ENCODE data around the gene SPNS2. TPM values are rescaled to one million over a fixed set of nuclear protein-coding genes. Genes with fewer than 3 reads are reported as not detected.

SPNS2 gene
- total RNA-seq, 1 experiment from 2014 or later = 33.8 TPM

DNA sequence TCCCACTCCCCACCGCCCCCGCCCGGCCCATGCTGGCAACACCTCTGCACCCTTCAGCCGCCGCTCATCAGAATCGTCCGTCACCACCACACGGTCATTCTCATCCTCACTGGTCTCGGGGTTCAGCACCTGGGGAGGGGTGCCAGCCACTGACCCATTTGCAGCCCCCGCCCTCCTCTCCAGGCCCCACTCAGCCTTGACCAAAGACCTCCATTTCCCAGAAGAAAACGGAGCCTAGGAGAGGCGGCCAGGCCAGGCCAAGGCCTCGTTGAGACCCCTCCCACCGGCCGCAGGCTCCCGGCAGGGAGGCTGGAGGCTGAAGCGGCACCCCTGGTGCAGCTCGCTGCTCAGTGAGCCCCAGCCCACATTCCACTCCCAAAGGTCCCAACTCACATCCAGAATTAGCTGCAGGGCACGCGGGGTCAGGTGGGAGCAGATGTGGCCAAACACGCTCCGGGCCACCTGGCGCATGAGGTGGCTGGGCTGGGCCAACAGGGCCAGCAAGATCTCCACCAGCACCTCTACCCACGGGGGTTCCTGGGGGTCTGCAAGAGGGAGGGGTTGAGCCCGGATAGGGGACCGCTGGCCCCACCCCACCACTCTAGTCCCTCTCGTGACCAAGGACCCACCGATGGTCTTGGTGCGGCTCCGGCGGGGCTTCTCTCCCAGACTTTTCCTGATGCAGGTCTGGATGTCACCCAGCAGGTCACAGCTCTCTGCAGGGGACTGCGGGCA lies 46.7 kb downstream of the SPNS2 start:
- H3K4me2 ChIP-seq = no peak overlapping the region
- DNase-seq = no peak
- H3K27ac ChIP-seq = no peak overlapping the region
- H3K36me3 ChIP-seq (ENCODE audit: low read depth) = peaks cover 40% of the 10 kb centered on the region
- H3K4me3 ChIP-seq = no peak overlapping the region
- no peaks in the 10 kb centered on the region for H3K9me2 ChIP-seq (ENCODE audit: insufficient read depth)
- CTCF ChIA-PET = no interaction called here
- no peak overlapping the region for H2AFZ ChIP-seq
- TF ChIP-seq, protein P1, sequence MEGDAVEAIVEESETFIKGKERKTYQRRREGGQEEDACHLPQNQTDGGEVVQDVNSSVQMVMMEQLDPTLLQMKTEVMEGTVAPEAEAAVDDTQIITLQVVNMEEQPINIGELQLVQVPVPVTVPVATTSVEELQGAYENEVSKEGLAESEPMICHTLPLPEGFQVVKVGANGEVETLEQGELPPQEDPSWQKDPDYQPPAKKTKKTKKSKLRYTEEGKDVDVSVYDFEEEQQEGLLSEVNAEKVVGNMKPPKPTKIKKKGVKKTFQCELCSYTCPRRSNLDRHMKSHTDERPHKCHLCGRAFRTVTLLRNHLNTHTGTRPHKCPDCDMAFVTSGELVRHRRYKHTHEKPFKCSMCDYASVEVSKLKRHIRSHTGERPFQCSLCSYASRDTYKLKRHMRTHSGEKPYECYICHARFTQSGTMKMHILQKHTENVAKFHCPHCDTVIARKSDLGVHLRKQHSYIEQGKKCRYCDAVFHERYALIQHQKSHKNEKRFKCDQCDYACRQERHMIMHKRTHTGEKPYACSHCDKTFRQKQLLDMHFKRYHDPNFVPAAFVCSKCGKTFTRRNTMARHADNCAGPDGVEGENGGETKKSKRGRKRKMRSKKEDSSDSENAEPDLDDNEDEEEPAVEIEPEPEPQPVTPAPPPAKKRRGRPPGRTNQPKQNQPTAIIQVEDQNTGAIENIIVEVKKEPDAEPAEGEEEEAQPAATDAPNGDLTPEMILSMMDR (conservative IDR thresholded peaks at IDR 0.05) = no peak
- TF ChIP-seq EZH2 (IDR thresholded peaks at IDR 0.05; ENCODE audit: low read depth) = no peak
- peaks cover 33% of the 10 kb centered on the region for H4K20me1 ChIP-seq (ENCODE audit: insufficient read depth)
- no peaks in the 10 kb centered on the region for H3K9me3 ChIP-seq (ENCODE audit: insufficient read depth, low read depth)
- H3K4me1 ChIP-seq (replicated peaks; ENCODE audit: insufficient read depth) = peaks cover 10% of the 10 kb centered on the region; the same call in 1 of the 2 replicates
- POLR2A ChIA-PET (ENCODE audit: unreplicated experiment) = no interaction called here
- BruUV-seq (replicated peaks) = no TSS peak
- H3K27me3 ChIP-seq (ENCODE audit: insufficient read depth, low read depth) = no peaks in the 10 kb centered on the region
- peaks cover 2% of the 10 kb centered on the region; the same call in 1 of the 2 replicates for H3K79me2 ChIP-seq (ENCODE audit: low read depth)
- H3F3A ChIP-seq (ENCODE audit: insufficient read depth, low read depth) = peaks cover 72% of the 10 kb centered on the region
- intact Hi-C loops (cut with micrococcal nuclease; ENCODE audit: unreplicated experiment) = no loop called here

DNA sequence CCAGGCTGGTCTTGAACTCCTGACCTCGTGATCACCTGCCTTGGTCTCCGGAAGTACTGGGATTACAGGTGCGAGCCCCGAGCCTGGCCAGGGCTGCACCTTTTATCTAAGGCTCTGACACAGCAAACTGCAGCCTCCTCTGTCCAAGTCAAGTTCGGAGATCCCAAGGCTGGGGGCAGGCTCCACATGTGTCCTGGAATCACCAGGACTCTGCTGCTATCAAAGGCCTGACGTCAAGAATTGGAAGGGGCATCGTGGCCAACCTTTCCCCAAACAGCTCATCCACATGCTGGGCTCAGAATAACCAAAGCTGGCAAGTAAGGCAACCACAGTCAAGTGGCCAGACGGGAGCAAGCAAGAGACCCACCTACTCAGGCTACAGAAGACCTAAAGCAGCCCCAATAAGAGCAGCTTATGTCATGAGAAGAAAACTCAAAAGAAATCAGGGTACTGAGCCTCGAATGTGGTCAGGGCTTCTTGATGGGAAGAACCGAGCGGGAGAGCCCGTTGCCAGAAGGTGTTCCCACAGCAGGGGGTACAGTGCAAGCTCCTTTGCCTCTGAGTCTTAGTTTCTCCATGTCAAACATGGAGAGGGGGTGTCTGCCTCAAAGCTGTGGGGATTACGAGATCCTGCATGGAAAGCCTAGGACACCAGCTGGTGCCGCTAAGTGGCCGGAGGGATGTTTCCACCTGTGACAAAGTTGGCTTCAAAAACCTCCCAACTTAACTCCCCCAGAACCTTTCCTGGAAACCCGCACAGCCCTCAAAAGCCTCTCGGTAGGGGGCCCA lies 48.6 kb downstream of the SPNS2 start:
- Histone ChIP-seq H3K9me2 (ENCODE audit: insufficient read depth) (no peaks in the 10 kb centered on the region), H3K36me3 (ENCODE audit: low read depth) (peaks cover 48% of the 10 kb centered on the region), H4K20me1 (ENCODE audit: insufficient read depth) (peaks cover 23% of the 10 kb centered on the region), H3K4me3 (no peak overlapping the region), H3K27ac (no peak overlapping the region), H3K4me1 (replicated peaks; ENCODE audit: insufficient read depth) (peaks cover 10% of the 10 kb centered on the region; the same call in 1 of the 2 replicates), H3K27me3 (ENCODE audit: insufficient read depth, low read depth) (no peaks in the 10 kb centered on the region), H3K79me2 (ENCODE audit: low read depth) (peaks cover 16% of the 10 kb centered on the region), H3K9me3 (ENCODE audit: insufficient read depth, low read depth) (no peaks in the 10 kb centered on the region), H3F3A (ENCODE audit: insufficient read depth, low read depth) (peaks cover 61% of the 10 kb centered on the region; the same call in 1 of the 2 replicates), H2AFZ (no peak overlapping the region), H3K4me2 (no peak overlapping the region)
- CTCF ChIA-PET = no interaction called here
- DNase-seq = no peak
- POLR2A ChIA-PET (ENCODE audit: unreplicated experiment) = no interaction called here
- intact Hi-C loops (cut with micrococcal nuclease; ENCODE audit: unreplicated experiment) = no loop called here
- no peak for TF ChIP-seq EZH2 (IDR thresholded peaks at IDR 0.05; ENCODE audit: low read depth)
- BruUV-seq (replicated peaks) = no TSS peak

DNA sequence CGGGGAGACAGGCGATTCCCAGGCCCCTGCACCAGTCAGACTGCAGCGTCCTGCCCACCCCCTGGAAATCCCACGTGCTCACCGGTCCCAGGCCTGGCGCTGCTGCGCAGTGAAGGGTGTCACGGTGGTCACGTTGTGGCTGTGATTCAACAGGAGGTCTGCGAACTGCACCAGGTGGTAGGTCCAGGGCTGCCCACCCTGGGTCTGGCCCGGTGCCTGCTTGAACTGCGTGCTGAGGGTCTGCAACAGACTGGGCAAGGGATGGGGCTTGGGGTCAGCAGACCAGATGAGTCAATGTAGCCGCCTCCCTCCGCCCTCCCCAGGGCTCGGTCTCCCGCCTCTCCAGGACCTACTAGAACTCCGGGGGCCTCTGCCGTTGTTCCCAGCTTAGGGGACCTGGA lies 49.4 kb downstream of the SPNS2 start:
- H3K9me3 ChIP-seq (ENCODE audit: insufficient read depth, low read depth) = no peaks in the 10 kb centered on the region
- no peaks in the 10 kb centered on the region for H3K9me2 ChIP-seq (ENCODE audit: insufficient read depth)
- ChIA-PET CTCF (no interaction called here), POLR2A (ENCODE audit: unreplicated experiment) (no interaction called here)
- intact Hi-C loops (cut with micrococcal nuclease; ENCODE audit: unreplicated experiment) = no loop called here
- peaks cover 59% of the 10 kb centered on the region for H3F3A ChIP-seq (ENCODE audit: insufficient read depth, low read depth)
- no peak overlapping the region for H3K4me2 ChIP-seq
- H4K20me1 ChIP-seq (ENCODE audit: insufficient read depth) = peaks cover 20% of the 10 kb centered on the region
- H3K36me3 ChIP-seq (ENCODE audit: low read depth) = peaks cover 45% of the 10 kb centered on the region
- peaks cover 24% of the 10 kb centered on the region for H3K79me2 ChIP-seq (ENCODE audit: low read depth)
- no peak for DNase-seq
- H3K27me3 ChIP-seq (ENCODE audit: insufficient read depth, low read depth) = no peaks in the 10 kb centered on the region
- no peak overlapping the region for H3K27ac ChIP-seq
- peaks cover 10% of the 10 kb centered on the region; the same call in 1 of the 2 replicates for H3K4me1 ChIP-seq (replicated peaks; ENCODE audit: insufficient read depth)
- TF ChIP-seq EZH2 (IDR thresholded peaks at IDR 0.05; ENCODE audit: low read depth) = no peak
- TF ChIP-seq, protein P1 (conservative IDR thresholded peaks at IDR 0.05) = no peak
- H3K4me3 ChIP-seq = no peak overlapping the region
- BruUV-seq (replicated peaks) = no TSS peak
- no peak overlapping the region for H2AFZ ChIP-seq

Data from PC-9 (cell line).